ENCODE measurements around the gene TTL.
"Not testable (repeated sequence)": the region's sequence is repeated elsewhere in the genome, so short reads cannot be mapped to it uniquely, and the experiment has no call there.

Gene TTL

DNA sequence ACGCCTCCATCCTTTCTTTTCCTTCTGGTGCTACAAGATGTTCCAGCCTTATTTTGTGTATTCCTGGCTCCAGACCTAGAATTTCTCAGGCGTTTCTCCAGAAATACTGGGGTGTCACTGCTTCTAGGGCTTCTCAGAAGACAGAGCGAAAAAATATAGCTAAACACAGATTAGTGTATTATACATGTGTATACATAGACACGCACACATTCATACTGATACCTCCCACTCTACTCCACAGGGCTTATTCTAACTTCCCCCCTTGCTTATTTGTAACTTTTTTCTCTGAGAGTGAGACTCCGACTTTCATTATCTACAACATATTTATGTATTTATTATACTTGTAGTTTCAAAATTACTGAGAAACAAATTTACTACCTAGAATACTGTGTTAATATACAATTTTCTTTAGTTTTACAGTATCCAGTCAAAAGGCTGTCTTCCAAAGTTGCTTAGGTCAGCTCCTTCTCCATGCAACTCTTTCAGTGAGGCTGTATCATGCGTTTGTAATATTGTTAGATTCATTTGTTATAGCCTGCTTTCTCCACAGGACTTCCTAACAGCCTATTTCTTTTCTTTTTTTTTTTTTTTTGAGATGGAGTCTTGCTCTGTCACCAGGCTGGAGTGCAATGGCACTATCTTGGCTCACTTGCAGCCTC is 43.2 kb upstream of the TTL start:
- H3K27ac ChIP-seq (ENCODE audit: low read length); H3K4me1 ChIP-seq (ENCODE audit: control insufficient read depth, insufficient read depth, low read length); H3K27me3 ChIP-seq (ENCODE audit: control insufficient read depth in 1 of 2, insufficient read depth in 2 of 2, low read length in 2 of 2); H3K4me3 ChIP-seq (ENCODE audit: low read length in 2 of 2); H3K9me3 ChIP-seq (ENCODE audit: control insufficient read depth in 2 of 2, low read length in 2 of 2); H3K9ac ChIP-seq (ENCODE audit: low read length in 2 of 2); H3K36me3 ChIP-seq (ENCODE audit: control insufficient read depth in 2 of 2, insufficient read depth in 2 of 2, low read length in 2 of 2): not testable (repeated sequence)

DNA sequence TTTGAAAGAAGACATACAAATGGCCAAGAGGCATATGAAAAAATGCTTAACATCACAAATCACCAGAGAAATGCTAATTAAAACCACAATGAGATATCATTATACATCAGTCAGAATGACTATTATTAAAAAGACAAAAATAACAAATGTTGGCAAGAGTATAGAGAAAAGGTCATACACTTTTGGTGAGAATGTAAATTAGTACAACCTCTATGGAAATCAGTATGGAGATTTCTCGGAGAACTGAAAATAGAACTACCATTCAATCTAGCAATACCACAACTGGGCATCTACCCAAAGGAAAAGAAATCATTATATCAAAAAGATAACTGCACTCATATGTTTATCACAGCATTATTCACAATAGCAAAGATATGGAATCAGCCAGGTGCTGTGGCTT is 37.7 kb upstream of the TTL start:
- not testable (repeated sequence) for H3K9me3 ChIP-seq (ENCODE audit: control insufficient read depth in 2 of 2, low read length in 2 of 2); H3K27ac ChIP-seq (ENCODE audit: low read length); H3K9ac ChIP-seq (ENCODE audit: low read length in 2 of 2); H3K4me3 ChIP-seq (ENCODE audit: low read length in 2 of 2); H3K4me1 ChIP-seq (ENCODE audit: control insufficient read depth, insufficient read depth, low read length); H3K36me3 ChIP-seq (ENCODE audit: control insufficient read depth in 2 of 2, insufficient read depth in 2 of 2, low read length in 2 of 2); H3K27me3 ChIP-seq (ENCODE audit: control insufficient read depth in 1 of 2, insufficient read depth in 2 of 2, low read length in 2 of 2)

DNA sequence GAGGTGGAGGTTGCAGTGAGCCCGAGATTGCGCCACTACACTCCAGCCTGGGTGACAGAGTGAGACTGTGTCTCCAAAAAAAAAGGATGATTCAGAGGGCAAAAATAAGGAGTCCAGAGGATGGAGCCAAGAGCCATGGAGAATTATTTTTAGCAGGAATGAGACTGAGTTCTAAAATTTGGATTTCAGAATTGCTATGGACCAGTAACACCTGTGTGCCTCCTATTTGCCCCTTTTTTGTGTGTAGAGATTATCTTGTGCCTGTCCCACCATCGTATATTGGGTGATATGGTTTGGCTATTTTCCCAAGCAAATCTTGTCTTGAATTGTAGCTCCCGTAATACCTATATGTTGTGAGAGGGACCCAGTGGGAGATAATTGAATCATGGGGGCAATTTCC is 32.1 kb upstream of the TTL start:
- H3K27ac ChIP-seq (ENCODE audit: low read length): no peak overlapping the region
- no peaks in the 10 kb centered on the region for H3K36me3 ChIP-seq (ENCODE audit: control insufficient read depth in 2 of 2, insufficient read depth in 2 of 2, low read length in 2 of 2)
- H3K4me1 ChIP-seq (ENCODE audit: control insufficient read depth, insufficient read depth, low read length): no peaks in the 10 kb centered on the region
- H3K27me3 ChIP-seq (ENCODE audit: control insufficient read depth in 1 of 2, insufficient read depth in 2 of 2, low read length in 2 of 2): no peaks in the 10 kb centered on the region
- H3K9me3 ChIP-seq (ENCODE audit: control insufficient read depth in 2 of 2, low read length in 2 of 2): peaks cover 0 to 8% of the 10 kb centered on the region in 2 donors
- no peak overlapping the region for H3K4me3 ChIP-seq (ENCODE audit: low read length in 2 of 2)
- no peak overlapping the region for H3K9ac ChIP-seq (ENCODE audit: low read length in 2 of 2)

DNA sequence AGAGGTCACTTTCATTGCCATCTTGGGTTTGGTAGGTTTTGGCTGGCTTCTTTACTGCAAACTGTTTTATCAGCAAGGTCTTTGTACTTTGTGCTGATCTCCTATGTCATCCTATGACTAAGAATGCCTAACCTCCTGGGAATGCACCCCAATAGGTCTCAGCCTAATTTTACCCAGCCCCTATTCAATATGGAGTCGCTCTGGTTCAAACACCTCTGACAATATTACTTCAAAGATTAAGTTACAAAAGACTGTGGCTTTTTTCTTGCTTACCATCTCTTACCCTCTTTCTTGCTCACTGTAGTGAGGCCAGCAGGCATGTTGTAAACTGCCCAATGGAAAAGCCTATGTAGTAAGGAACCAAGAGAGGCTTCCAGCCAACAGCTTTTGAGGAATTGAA is 30.6 kb upstream of the TTL start:
- H3K9ac ChIP-seq (ENCODE audit: low read length in 2 of 2): no peak overlapping the region
- H3K4me3 ChIP-seq (ENCODE audit: low read length in 2 of 2): no peak overlapping the region
- H3K27me3 ChIP-seq (ENCODE audit: control insufficient read depth in 1 of 2, insufficient read depth in 2 of 2, low read length in 2 of 2): no peaks in the 10 kb centered on the region

DNA sequence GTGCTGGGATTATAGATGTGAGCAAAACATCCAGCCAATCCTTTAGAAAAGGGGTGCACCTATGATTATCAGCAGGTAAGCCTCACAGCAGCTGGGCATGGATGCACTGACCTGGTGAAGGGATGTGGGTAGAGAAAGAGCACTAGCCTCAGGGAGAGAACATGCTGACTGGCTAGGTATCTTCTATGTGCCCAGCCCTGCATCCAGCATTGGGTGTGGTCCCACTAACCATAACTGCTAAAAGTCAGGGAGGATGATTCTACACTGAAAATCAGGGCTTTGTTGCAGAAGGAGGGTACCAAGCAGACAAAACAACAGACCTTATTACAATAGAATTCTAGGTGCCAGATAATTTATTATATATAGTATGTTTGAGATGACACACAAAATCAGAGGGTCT is 27.4 kb upstream of the TTL start:
- Histone ChIP-seq H3K27ac (ENCODE audit: low read length) (no peak overlapping the region), H3K4me1 (ENCODE audit: control insufficient read depth, insufficient read depth, low read length) (no peaks in the 10 kb centered on the region), H3K9ac (ENCODE audit: low read length in 2 of 2) (no peak overlapping the region), H3K27me3 (ENCODE audit: control insufficient read depth in 1 of 2, insufficient read depth in 2 of 2, low read length in 2 of 2) (no peaks in the 10 kb centered on the region), H3K9me3 (ENCODE audit: control insufficient read depth in 2 of 2, low read length in 2 of 2) (peaks cover 0 to 8% of the 10 kb centered on the region in 2 donors), H3K4me3 (ENCODE audit: low read length in 2 of 2) (no peak overlapping the region), H3K36me3 (ENCODE audit: control insufficient read depth in 2 of 2, insufficient read depth in 2 of 2, low read length in 2 of 2) (no peaks in the 10 kb centered on the region)

More for the DNA sequence above, 30.6 kb upstream of the TTL start:
- peaks cover 0 to 8% of the 10 kb centered on the region in 2 donors for H3K9me3 ChIP-seq (ENCODE audit: control insufficient read depth in 2 of 2, low read length in 2 of 2)
- H3K4me1 ChIP-seq (ENCODE audit: control insufficient read depth, insufficient read depth, low read length): no peaks in the 10 kb centered on the region
- no peaks in the 10 kb centered on the region for H3K36me3 ChIP-seq (ENCODE audit: control insufficient read depth in 2 of 2, insufficient read depth in 2 of 2, low read length in 2 of 2)
- no peak overlapping the region for H3K27ac ChIP-seq (ENCODE audit: low read length)

DNA sequence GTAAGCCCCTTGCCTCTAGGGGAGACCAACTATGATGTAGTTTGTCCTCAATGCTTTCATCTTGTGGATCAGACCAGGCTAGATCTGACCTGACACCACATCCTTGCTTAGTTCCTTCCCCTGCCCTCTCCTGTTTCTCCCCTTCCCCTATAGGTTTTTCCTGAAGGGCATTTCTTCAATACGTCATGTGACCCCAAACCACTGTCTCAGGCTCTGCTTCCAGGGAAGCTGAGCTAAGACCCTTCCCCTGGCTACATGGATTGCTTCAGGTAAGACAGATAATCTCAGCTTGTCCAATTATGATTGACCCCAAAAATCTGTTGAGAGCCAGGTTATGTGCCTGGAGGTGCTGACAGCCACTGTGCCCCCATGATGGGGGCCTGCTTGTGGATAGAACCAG is 22.6 kb upstream of the TTL start:
- H3K36me3 ChIP-seq (ENCODE audit: control insufficient read depth in 2 of 2, insufficient read depth in 2 of 2, low read length in 2 of 2): no peaks in the 10 kb centered on the region
- no peaks in the 10 kb centered on the region for H3K4me1 ChIP-seq (ENCODE audit: control insufficient read depth, insufficient read depth, low read length)
- no peak overlapping the region for H3K4me3 ChIP-seq (ENCODE audit: low read length in 2 of 2)
- H3K9ac ChIP-seq (ENCODE audit: low read length in 2 of 2): no peak overlapping the region
- H3K27ac ChIP-seq (ENCODE audit: low read length): no peak overlapping the region
- H3K27me3 ChIP-seq (ENCODE audit: control insufficient read depth in 1 of 2, insufficient read depth in 2 of 2, low read length in 2 of 2): peaks cover 0 to 2% of the 10 kb centered on the region in 2 donors
- H3K9me3 ChIP-seq (ENCODE audit: control insufficient read depth in 2 of 2, low read length in 2 of 2): no peaks in the 10 kb centered on the region

DNA sequence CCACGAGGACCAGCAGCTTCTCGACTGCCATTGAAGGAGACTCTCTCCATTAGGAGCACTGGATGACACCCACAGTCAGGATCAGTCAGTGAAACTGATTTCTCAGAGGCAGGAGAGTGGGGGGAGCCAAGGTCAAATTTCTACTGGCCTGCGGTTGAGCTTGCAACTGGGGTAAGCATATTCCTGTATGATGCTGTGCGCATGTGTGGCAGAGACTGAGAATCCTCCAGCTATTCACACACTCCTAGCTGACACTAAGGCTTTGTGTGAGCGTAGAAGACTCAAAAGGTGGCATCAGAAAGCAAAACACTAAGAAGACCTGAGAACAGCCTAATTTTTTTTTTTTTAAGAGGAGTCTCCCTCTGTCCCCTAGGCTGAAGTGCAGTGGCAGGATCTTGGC is 19.8 kb upstream of the TTL start:
- H3K36me3 ChIP-seq (ENCODE audit: control insufficient read depth in 2 of 2, insufficient read depth in 2 of 2, low read length in 2 of 2): no peaks in the 10 kb centered on the region
- H3K4me1 ChIP-seq (ENCODE audit: control insufficient read depth, insufficient read depth, low read length): no peaks in the 10 kb centered on the region
- H3K27me3 ChIP-seq (ENCODE audit: control insufficient read depth in 1 of 2, insufficient read depth in 2 of 2, low read length in 2 of 2): peaks cover 0 to 2% of the 10 kb centered on the region in 2 donors
- H3K27ac ChIP-seq (ENCODE audit: low read length): no peak overlapping the region
- no peak overlapping the region for H3K4me3 ChIP-seq (ENCODE audit: low read length in 2 of 2)
- H3K9me3 ChIP-seq (ENCODE audit: control insufficient read depth in 2 of 2, low read length in 2 of 2): no peaks in the 10 kb centered on the region
- no peak overlapping the region for H3K9ac ChIP-seq (ENCODE audit: low read length in 2 of 2)

DNA sequence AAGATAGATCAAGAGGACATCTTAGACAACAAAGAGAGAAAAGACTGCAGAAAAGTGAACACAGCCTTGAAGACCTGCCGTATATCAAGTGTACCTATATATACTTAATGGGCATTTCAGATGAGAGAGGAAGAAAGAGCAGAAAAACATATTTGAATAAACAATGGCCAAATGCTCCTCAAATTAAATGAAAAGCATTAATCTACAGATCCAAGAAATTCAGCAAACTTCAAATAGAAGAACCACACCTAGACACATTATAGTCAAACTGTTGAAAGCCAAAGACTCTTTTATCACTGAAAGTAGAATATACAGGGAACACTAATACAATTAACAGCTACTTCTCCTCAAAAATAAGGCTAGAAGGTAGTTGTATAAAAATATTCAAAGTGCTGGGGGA is 18.7 kb upstream of the TTL start:
- H3K9me3 ChIP-seq (ENCODE audit: control insufficient read depth in 2 of 2, low read length in 2 of 2): no peaks in the 10 kb centered on the region

DNA sequence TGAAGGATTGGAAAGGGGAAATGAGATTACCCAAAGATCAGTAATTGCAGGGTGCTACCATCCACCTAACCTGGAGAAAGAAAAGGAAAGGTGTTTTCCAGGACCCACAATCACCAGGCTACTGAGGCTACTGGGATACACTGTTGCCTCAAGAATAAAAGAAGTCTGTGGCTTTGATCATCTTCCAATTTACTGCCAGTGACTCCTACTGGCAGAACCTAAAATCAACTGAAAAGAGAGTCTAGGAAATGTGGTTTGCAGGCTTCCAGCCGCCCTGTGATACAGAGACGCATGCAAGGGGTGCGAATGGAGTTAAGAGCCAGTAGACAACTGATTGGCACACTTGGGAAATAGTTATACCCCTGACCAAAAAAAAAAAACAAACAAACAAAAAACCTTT is 16.6 kb upstream of the TTL start:
- Histone ChIP-seq H3K27ac (ENCODE audit: low read length) (no peak overlapping the region), H3K9me3 (ENCODE audit: control insufficient read depth in 2 of 2, low read length in 2 of 2) (no peaks in the 10 kb centered on the region), H3K4me1 (ENCODE audit: control insufficient read depth, insufficient read depth, low read length) (no peaks in the 10 kb centered on the region), H3K27me3 (ENCODE audit: control insufficient read depth in 1 of 2, insufficient read depth in 2 of 2, low read length in 2 of 2) (peaks cover 0 to 2% of the 10 kb centered on the region in 2 donors), H3K4me3 (ENCODE audit: low read length in 2 of 2) (no peak overlapping the region), H3K9ac (ENCODE audit: low read length in 2 of 2) (no peak overlapping the region), H3K36me3 (ENCODE audit: control insufficient read depth in 2 of 2, insufficient read depth in 2 of 2, low read length in 2 of 2) (no peaks in the 10 kb centered on the region)

More for the DNA sequence above, 18.7 kb upstream of the TTL start:
- Histone ChIP-seq H3K4me3 (ENCODE audit: low read length in 2 of 2) (no peak overlapping the region), H3K4me1 (ENCODE audit: control insufficient read depth, insufficient read depth, low read length) (no peaks in the 10 kb centered on the region), H3K27me3 (ENCODE audit: control insufficient read depth in 1 of 2, insufficient read depth in 2 of 2, low read length in 2 of 2) (peaks cover 0 to 2% of the 10 kb centered on the region in 2 donors), H3K36me3 (ENCODE audit: control insufficient read depth in 2 of 2, insufficient read depth in 2 of 2, low read length in 2 of 2) (no peaks in the 10 kb centered on the region), H3K9ac (ENCODE audit: low read length in 2 of 2) (no peak overlapping the region), H3K27ac (ENCODE audit: low read length) (no peak overlapping the region)

DNA sequence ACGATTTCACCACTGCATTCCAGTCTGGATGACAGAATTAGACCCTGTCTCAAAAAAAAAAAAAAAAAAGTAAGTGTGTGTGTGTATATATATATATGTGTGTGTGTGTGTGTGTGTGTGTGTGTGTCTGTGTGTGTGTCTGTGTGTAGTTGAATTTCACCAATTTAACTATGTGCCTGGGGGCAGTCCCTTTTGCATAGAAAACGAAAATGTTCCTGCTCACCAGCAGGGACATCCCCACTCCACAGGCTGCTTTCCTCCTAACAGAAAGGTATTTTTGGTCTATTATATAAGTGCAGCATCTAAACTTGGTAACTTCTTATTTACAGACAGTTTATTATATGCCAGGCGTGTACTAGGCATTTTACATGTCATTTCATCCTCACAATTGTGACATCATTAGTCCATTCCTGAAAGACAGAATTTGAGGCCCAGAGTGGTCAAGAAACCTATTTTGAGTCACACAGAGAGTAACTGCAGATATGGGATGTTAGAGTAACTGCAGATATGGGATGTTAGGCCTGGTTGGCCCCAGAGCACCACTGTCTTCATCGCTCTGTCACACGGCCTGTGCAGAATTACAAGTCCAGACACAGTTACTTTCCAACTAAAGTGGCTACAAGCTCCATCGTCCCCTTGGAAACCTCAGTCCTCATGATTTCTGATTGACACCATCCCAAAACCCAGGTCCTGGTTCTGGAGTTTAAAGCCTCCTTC is 9.3 kb upstream of the TTL start:
- H3K4me1 ChIP-seq (ENCODE audit: control insufficient read depth, insufficient read depth, low read length): no peaks in the 10 kb centered on the region
- no peak overlapping the region for H3K4me3 ChIP-seq (ENCODE audit: low read length in 2 of 2)
- no peaks in the 10 kb centered on the region for H3K27me3 ChIP-seq (ENCODE audit: control insufficient read depth in 1 of 2, insufficient read depth in 2 of 2, low read length in 2 of 2)
- H3K9ac ChIP-seq (ENCODE audit: low read length in 2 of 2): no peak overlapping the region
- H3K36me3 ChIP-seq (ENCODE audit: control insufficient read depth in 2 of 2, insufficient read depth in 2 of 2, low read length in 2 of 2): no peaks in the 10 kb centered on the region
- H3K27ac ChIP-seq (ENCODE audit: low read length): no peak overlapping the region
- H3K9me3 ChIP-seq (ENCODE audit: control insufficient read depth in 2 of 2, low read length in 2 of 2): no peaks in the 10 kb centered on the region

DNA sequence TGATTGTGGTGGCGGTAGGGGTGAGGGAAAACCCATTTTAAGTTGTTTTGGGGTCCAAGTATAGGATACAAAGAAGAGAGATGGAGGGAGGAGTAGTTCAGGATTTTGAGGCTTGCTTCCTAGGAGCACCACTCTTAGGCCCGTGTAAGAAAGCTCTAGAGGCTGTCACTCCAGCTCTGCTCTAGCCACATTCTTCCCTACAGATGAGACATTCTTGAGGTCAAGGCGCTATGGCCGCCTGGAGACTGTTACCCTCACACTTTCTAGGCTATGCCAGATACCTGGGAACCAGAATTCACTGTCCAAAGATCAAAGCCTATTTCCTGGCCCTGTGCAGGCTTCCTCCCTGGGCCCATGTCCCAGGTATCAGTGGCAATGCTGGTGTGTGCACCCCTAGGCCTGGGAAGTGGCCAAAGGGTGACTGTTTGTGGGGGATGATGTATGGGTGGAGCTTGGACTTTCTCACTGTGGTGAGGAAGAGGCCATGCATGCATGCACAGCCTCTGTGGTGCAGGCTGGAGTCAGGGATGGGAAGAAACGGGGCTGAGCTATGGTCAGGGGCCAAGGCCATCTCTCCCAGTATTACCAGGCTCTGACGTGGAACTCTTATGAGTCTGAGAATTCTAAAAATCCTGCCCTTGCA is 7.0 kb upstream of the TTL start:
- Histone ChIP-seq H3K9ac (ENCODE audit: low read length in 2 of 2) (no peak overlapping the region), H3K9me3 (ENCODE audit: control insufficient read depth in 2 of 2, low read length in 2 of 2) (no peaks in the 10 kb centered on the region), H3K4me1 (ENCODE audit: control insufficient read depth, insufficient read depth, low read length) (no peaks in the 10 kb centered on the region), H3K36me3 (ENCODE audit: control insufficient read depth in 2 of 2, insufficient read depth in 2 of 2, low read length in 2 of 2) (no peaks in the 10 kb centered on the region), H3K27ac (ENCODE audit: low read length) (no peak overlapping the region), H3K27me3 (ENCODE audit: control insufficient read depth in 1 of 2, insufficient read depth in 2 of 2, low read length in 2 of 2) (no peaks in the 10 kb centered on the region), H3K4me3 (ENCODE audit: low read length in 2 of 2) (no peak overlapping the region)
